ENCODE measurements around the gene DNAJC17. TPM values are rescaled to one million over a fixed set of nuclear protein-coding genes. Genes with fewer than 3 reads are reported as not detected.
A peak's percentile ranks its signal among the peaks of the same experiment; 100 is the strongest.

DNAJC17 gene
- total and polyA plus RNA-seq, 2 of the 13 experiments (the other 11 are each of a cell fraction or from before 2014, with no cell fraction given) = 22.2 to 26.5 TPM

GRCh38 chr15:40762919-40763800 lies 44.1 kb downstream of the DNAJC17 start (continued):
- TF ChIP-seq RCOR2 (CRISPR knock-in tag; IDR thresholded peaks at IDR 0.05) (no peak), ZNF790 (CRISPR knock-in tag; IDR thresholded peaks at IDR 0.05; ENCODE audit: borderline replicate concordance) (no peak; the same call in 1 of the 2 replicates), ZNF781 (CRISPR knock-in tag; IDR thresholded peaks at IDR 0.05; ENCODE audit: borderline replicate concordance, not compliant biosample characterization) (peak; percentile 85), CBX2 (IDR thresholded peaks at IDR 0.05; ENCODE audit: low read depth, low read length) (no peak), CBX2 (CRISPR knock-in tag; IDR thresholded peaks at IDR 0.05; ENCODE audit: low read depth) (no peak), ZFY (CRISPR knock-in tag; IDR thresholded peaks at IDR 0.05) (peak; percentile 85), DPF2 (CRISPR knock-in tag; IDR thresholded peaks at IDR 0.05; ENCODE audit: borderline replicate concordance, low read depth) (no peak), RARA (CRISPR knock-in tag; IDR thresholded peaks at IDR 0.05) (no peak), EEA1 (CRISPR knock-in tag; IDR thresholded peaks at IDR 0.05; ENCODE audit: borderline replicate concordance) (no peak), NCOA2 (CRISPR knock-in tag; IDR thresholded peaks at IDR 0.05) (no peak; the same call in 1 of the 2 replicates), ZFP36L2 (CRISPR knock-in tag; IDR thresholded peaks at IDR 0.05) (no peak), DBP (CRISPR knock-in tag; IDR thresholded peaks at IDR 0.05; ENCODE audit: not compliant biosample characterization) (no peak), SMYD3 (CRISPR knock-in tag; IDR thresholded peaks at IDR 0.05) (peak; percentile 92), MXD4 (CRISPR knock-in tag; IDR thresholded peaks at IDR 0.05) (no peak), CEBPG (CRISPR knock-in tag; IDR thresholded peaks at IDR 0.05) (no peak), SP4 (CRISPR knock-in tag; IDR thresholded peaks at IDR 0.05) (no peak), LBX2 (CRISPR knock-in tag; IDR thresholded peaks at IDR 0.05; ENCODE audit: borderline replicate concordance) (no peak; the same call in 1 of the 2 replicates), ZNF296 (CRISPR knock-in tag; conservative IDR thresholded peaks at IDR 0.05) (no peak), TFDP2 (CRISPR knock-in tag; IDR thresholded peaks at IDR 0.05) (peak; percentile 98), GZF1 (CRISPR knock-in tag; IDR thresholded peaks at IDR 0.05) (0 out of 2 replicates have a peak, but pooled peaks have one; percentile 54), ISL2 (CRISPR knock-in tag; IDR thresholded peaks at IDR 0.05) (no peak; the same call in 1 of the 2 replicates), MIER3 (CRISPR knock-in tag; IDR thresholded peaks at IDR 0.05; ENCODE audit: borderline replicate concordance) (peak; percentile 13; the same call in 1 of the 2 replicates), SAFB2 (CRISPR knock-in tag; IDR thresholded peaks at IDR 0.05; ENCODE audit: borderline replicate concordance, low read depth) (no peak), PITX1 (CRISPR knock-in tag; IDR thresholded peaks at IDR 0.05) (0 out of 2 replicates have a peak, but pooled peaks have one; percentile 29), FOXK2 (IDR thresholded peaks at IDR 0.05) (0 out of 2 replicates have a peak, but pooled peaks have one; percentile 8), U2AF1 (optimal IDR thresholded peaks at IDR 0.05; ENCODE audit: low read depth, low read length) (no peak), CBFB (CRISPR knock-in tag; IDR thresholded peaks at IDR 0.05) (no peak), SMAD3 (CRISPR knock-in tag; IDR thresholded peaks at IDR 0.05) (no peak), MAF1 (CRISPR knock-in tag; IDR thresholded peaks at IDR 0.05; ENCODE audit: borderline replicate concordance) (no peak), PRMT3 (CRISPR knock-in tag; IDR thresholded peaks at IDR 0.05; ENCODE audit: borderline replicate concordance, low read depth) (no peak), HNRNPLL (IDR thresholded peaks at IDR 0.05; ENCODE audit: low read depth, low read length, poor library complexity, severe bottlenecking) (no peak)

Data from HepG2 (cell line).